ENCODE measurements around the gene CUBN.

CUBN gene

GRCh38 chr10:17006631-17007417, 122.8 kb downstream of the CUBN start:
- no peak for DNase-seq

GRCh38 chr10:17005621-17006566, 123.7 kb downstream of the CUBN start:
- no peak for DNase-seq

DNA sequence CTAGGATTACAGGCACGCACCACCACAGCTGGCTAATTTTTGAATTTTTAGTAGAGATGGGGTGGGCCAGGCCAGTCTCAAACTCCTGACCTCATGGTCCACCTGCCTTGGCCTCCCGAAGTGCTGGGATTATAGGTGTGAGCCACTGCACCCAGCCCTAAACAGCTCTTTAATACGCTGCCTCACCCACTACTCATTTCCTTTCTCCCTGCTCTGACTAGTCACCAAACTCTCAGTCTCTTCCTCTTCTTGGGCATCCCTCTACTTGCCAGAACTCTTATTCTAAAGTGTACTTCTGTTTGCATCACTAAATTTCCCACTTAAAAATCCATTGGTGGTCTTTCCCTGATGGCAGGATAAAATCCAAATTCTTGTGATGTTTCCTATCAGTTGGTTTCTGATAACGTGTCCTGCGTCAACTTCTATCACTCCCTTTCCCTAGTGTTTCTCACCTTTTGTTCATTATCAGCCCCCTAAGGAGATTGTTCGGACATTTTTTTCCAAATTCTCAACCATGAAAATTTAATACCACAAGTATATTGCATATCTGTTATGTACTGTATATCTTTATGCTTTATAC, 124.7 kb downstream of the CUBN start:
- no peak for DNase-seq

DNA sequence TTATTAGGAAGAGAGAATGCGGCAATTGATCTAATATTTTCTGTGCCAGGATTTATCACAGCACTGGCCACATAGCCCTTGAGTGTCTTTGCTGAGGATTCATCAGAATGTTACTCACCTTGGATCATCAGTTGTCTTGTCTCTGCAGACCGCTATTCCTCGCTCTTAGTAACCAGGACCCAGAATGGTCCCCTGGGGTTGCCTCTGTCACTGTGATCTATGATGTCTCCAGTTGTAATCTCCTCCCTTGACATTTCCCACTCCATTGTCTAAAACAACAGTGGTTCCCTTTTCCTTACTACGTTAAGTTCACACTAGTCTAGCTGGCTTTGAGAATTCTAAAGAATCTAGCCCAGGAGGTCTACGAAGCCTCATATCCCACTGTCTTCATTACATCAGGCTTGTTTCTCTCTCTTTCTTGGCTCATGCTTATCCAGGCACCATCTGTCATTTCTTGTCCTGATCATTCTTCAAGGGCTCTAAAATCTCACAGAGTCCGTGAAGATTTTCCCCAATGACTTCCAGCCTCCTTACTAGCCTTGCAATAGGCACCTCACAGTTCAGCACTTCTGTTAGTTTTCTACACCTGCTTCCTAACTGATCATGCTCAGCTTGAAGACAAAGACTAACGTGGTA, 125.8 kb downstream of the CUBN start:
- DNase-seq: peak; percentile 3

DNA sequence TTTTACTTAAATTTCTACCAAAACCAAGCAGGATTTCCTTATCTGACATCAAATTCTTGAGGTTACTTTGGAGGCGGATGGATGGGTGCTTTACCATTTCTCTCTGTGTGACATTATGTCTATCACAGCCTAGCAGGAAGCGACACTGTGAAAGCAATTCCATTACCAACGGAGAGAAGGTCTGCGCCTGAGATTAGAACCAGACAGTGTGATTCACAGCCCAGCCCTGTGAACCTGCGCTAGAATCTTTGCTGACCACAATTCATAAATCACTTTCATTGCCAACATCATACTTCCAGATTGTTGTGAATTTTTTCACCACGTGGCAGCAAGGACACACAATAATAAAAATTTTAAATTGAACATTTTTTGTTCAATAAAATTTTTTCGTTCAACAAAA, 126.5 kb downstream of the CUBN start:
- no peak for DNase-seq

DNA sequence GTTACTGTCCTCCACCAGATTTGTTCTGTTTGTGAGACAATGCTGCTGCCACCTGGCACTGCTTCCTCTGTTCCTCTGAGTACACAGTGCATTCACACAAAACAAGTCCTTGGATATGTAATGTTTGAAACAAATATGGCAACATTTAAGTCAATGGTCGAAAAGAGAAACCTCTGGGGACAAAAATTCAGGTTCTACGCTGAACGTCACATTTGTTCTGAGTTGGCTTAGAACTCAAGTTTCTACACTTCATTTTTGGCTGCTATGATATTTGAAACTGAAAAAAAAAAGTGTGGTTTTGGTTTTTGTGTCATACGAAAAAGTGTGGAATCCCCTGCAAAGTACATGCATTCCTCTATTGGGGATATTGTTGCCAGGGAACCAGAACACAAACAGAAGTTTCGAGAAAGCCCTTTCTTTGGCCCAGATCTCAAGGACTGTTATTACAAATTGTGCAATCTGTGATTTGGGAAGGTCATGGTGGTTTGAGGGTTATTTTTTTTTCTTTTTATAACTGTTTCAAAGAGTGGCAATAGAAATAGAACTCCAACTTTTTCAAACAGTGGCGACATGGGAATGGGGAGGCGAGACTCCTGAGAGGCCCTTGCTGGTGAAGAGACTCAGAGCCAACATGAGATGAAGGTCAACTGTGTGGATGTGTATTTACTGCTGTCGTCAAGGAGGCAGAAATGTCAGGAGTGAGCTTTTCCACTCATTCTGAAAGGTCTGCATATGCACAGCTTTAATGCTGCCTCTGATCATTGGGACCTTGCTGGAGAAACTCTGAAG, 127.5 kb downstream of the CUBN start:
- no peak for DNase-seq

DNA sequence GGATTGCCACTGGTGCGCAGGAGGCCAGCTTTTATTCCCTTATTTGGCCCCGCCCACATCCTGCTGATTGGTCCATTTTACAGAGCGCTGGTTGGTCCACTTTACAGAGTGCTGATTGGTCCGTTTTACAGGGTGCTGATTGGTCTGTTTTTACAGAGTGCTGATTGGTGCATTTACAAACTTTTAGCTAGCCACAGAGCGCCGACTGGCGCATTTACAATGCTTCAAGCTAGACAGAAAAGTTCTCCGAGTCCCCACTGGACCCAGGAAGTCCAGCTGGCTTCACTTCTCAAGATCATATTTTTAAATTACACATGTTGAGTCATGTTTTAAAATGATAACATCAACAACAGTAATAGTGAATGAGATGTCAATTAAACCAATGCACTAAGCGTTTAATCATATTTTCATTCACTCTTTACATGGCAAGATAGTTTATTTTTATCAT, 128.3 kb downstream of the CUBN start:
- DNase-seq: no peak

GRCh38 chr10:16999665-17000451, 129.8 kb downstream of the CUBN start:
- no peak for DNase-seq

- DNase-seq: no peak
These were observed 133.1 kb downstream of the CUBN start for GRCh38 chr10:16996530-16996964.

DNA sequence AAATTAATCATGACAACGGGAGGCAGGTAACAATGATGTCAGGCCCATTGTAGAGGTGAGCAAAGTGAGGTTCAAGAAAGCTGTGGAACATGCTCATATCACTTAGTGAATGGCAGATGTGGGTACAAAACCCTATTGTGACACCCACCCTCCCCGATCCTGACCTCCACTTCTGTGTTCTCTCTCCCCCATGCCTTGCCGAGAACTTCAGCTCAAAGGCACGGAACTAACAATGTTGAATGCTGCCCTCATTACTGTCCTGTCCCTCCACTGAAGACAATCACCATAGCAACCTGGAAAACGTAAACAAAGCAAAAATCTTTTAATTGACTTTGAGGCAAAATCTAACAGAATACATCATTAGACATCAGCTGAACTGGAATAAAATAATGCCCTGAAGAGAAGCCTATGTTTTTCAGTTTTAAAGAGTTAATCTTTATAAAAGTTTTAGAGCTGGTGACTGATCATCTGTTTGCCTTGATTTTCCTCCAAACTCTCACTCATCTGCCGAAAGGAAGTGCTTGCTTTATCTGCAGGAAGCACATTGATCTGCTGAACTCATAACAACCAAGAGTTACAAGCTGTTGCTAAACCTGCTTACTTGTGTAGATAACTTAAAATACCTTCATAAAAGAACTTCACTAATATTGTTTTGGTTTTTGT, 133.6 kb downstream of the CUBN start:
- no peak for DNase-seq

DNA sequence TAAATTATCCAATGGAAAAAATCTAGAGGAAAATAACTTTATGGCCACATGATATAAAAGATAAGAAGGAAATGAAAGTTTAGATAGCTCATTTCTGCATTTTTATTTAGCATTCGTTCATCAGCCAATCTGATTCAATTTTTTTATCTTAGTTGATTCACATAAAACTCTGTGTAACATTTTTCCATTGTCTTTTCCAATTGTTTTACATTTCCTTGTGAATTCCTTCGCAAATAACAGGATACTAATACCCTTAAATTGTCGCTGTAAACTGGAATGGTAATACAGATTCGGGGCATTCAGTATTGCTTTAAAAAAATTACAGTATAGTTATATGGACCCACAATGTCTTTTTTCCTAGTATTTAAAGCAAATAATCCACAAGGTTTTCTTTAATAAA, 136.4 kb downstream of the CUBN start:
- no peak for DNase-seq

DNA sequence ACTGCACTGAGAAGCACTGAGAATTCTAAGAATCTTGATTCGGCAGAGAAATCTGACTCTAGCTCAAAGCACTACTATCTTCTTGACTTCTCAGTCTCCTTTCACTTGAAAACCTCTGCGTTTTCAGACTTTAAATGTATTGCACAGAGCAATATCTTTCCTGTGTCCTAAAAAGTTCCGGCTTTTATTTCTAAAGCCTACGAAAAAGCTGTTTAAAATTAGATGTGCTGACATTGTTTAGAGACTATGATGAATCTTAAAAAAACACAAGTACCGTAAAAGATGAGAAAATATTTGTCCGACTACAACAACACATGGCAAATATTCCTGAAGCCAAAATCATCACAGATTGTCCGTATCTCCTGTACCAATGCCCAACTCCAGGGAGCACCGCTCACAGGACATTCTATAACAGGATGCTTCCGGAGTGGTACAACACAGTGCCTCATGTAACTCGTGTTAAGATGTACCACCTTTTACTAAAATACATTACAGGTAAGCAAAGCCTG, 136.9 kb downstream of the CUBN start:
- DNase-seq: no peak

- DNase-seq: no peak
These were observed 138.6 kb downstream of the CUBN start for GRCh38 chr10:16991011-16991410.

DNA sequence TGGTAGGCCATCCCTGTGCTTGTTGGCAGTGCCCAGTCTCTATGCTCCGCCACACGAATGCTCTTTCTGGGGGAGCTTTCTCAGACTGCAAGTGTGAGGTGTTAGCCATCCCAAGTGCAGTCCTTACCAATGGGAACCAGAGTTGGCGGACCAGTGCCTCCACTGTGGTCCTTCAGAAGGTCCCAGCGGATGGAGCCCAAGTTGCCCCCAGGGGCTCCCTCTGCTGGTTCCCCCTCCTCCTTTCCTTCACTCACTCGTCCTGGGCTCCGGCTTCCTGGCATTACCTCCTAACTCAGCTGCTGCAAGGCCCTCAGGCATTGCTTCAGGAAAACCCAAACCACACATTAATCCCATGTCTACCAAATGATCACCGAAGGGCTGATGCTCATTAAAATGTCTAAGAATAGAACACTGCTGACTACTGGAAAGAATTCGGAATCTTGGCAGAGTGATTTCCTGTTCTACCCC, 139.8 kb downstream of the CUBN start:
- DNase-seq: no peak

- no peak for DNase-seq
These were observed 140.7 kb downstream of the CUBN start for GRCh38 chr10:16988900-16989299.

GRCh38 chr10:16987976-16988610, 141.5 kb downstream of the CUBN start:
- DNase-seq: no peak

GRCh38 chr10:16987206-16987621, 142.4 kb downstream of the CUBN start:
- no peak for DNase-seq

- no peak for DNase-seq
These were observed 143.0 kb downstream of the CUBN start for GRCh38 chr10:16986406-16987205.

DNA sequence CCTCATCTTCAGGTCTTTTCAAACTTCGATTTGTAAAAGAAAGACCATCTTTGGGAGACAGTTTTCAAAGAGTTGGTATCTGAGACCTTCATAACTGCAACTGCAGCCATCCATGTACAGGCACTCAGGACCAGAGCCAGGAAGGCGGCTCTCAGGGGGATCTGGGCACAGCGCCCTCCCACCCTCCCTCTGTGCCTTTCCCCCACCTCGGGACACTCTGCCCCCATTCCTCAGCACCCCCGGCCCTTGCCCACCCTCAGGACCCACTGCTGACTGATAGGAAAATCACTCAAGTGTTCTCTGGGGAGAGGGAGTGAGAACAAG, 143.6 kb downstream of the CUBN start:
- DNase-seq: no peak
